ENCODE results near the gene NAT14.
"Not testable (repeated sequence)": the region's sequence is repeated elsewhere in the genome, so short reads cannot be mapped to it uniquely, and the experiment has no call there.

NAT14 gene

DNA sequence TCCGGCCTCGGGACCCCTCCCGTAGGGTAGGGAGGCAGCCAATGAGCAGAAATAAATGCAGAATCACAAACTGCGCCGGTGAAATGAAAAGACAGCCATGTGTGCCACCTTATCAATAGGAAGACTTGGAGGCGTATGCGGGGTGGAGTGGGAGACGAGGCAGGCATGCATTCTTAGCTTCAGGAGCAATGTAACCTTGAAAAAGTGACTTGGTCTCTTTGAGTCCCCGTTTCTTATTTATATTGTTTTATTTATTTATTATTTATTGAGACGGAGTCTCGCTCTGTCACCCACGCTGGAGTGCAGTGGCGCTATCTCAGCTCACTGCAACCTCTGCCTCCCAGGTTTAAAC lies 19.2 kb downstream of the NAT14 start:
- DNase-seq, result no peak

DNA sequence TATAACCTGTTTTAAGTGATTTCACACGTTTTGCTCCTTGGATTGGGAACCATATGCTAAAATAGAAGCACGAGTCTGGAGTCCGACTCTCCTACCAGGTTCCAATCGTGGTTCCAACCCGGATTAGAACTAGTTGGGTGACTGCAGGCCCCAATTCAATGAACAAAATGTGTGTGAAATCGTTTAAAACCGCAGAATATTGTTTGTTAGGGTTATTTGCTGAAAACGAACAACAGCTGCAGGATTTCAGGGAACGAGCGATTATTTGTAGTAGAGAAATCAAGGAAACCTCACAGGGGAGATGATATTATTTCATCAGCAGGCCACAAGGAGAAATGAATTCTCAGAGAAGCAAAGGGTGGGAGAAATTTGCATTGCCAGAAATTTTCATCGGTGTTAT lies 20.0 kb downstream of the NAT14 start:
- DNase-seq, result no peak

DNA sequence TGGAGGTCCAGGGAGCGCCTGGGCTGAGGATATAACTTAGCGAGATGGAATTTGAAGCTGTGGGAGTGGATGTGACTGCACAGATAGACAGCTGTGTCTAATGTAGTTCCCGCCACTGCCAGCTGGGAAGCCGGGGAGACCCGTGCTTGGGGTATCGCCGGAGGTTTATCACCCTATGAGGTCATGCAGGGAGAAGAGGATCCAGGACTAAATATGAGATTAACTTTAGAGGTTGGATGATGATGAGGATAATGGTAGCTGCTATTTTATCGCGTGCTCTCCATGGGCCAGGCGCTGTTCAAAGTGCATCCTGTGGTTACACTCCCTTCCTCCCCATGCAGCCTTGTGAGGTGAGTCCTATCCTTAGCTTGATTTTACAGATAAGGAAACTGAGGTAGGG lies 23.1 kb downstream of the NAT14 start:
- DNase-seq, result no peak

DNA sequence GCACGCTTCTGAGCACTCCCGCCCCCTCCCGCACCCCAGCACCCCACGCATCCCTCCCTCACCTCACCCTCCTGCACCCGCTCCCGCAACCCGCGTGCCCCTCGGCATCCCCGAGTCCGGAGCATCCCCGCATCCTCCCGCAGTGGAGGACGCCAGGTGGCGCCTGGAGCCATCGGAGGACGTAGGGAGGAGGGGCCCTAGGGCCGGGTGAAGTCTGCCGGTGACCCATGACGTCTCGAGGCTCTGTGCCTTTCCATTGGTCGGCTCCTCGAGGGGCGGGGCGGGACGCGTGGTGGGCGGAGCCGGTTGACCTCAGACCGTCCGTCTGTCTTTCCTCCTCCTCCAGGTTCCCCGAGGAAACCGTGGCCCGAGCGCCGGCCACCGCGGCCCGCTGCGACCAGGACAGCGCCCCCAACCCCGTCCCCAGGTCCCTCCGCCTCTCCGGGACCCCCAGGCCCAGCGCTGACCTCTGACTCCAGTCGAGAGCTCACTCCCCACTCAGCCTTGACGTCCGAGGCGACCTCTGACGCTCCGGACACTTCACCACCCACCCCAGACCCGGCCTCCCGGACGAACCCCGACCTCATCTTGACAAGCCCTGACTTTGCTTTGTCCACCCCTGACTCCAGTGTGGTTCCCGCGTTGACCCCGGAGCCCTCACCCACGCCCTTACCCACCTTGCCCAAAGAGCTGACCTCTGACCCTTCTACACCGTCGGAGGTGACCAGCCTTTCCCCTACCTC lies 32.1 kb downstream of the NAT14 start:
- peak; percentile 91 to 93 for DNase-seq

DNA sequence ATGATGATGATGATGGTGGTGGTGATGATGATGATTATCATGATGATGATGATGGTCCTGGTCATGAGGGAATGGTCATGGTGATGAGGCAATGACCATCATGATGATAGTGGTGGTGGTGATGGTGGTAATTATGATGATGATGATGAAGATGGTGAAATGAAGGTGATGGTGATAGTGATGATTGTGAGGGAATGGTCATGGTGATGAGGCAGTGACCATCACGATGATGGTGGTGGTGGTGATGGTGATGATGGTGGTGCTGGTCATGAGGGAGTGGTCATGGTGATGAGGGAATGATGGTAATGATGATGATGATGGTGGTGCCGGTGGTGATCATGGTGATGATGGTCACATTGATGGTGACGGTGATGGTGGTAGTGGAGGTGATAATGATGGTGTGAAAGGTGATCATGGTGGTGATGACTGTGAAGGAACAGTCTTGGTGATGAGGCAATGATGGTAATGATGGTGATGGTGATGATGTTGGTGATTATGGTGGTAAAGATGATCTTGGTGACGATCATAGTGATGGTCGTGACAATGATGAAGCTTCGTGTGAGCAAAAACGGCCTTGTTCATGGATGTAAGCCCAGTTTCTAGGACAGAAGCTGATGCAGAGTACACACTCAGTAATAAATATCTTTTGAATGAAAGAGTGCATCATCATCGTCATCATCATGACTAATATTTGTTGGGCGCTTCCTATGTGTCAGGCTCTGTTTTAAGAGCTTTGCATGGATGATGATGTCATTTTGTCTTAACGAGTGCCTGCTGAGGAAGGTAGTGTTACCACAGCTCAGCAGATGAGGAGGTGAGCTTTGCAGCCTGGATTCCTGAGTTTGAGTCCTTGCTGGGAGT lies 34.7 kb downstream of the NAT14 start:
- no peak for DNase-seq

DNA sequence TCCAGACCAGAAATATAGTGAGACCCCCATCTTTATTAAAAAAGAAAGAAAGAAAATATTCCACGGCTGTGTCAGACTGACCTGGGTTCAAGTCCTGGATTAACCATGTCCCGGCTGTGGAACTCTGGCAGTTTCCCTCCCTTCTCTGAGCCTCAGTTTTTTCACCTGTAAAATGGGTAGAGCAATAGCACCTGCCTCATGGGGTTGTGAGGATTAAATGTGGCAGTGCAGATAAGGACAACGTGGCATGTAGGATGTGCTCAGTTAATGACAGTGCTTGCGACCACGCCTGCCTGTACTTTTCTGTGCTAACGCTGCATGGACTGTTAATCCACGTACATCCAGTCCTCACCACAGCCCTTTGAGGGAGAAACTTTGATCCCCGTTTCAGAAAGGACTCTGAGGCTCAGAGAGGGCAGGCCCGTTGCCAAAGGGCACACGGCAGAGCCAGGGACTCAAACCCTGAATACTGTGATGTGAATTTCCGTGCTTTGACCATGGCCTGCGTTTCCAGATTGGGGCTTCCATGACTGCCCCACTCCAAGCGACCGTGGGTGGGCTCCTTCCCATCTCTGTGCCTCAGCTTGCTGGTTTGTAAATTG lies 35.8 kb downstream of the NAT14 start:
- no peak for DNase-seq

DNA sequence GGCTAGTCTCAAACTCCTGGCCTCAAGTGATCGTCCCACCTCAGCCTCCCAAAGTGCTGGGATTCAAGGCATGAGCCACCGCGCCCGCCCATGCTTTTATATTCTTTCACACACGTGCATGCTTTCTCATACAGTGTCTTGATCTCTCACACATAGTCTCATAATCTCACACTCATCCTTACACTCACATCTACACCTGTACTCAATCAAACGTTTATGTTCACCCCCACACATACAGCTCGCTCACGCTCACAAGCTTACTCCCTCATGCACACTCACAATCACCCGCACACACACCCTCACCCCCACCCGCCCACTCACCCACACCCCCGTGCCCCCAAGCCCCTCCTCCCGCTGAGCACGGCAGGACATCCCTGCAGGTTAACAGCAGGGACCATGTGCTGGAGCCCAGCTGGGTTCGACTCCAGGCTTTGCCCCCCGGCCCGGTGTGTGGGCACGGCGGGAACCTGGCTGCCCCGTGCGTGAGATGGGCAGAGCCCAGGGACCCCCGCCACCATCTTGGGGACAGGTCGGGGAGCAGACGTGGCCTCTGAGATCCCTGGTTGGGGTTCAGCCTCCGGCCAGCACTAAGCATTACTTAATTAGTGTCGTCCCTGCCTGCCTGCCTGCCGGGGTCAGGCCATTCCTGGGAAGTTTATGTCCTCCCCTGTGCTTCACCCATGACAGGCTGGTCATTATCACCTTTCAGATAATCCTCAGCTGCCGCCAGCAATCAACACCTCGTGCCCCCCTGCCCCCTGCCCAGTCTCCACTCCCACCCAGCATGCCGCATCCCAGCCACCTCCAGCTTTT lies 40.5 kb downstream of the NAT14 start:
- DNase-seq, result no peak

DNA sequence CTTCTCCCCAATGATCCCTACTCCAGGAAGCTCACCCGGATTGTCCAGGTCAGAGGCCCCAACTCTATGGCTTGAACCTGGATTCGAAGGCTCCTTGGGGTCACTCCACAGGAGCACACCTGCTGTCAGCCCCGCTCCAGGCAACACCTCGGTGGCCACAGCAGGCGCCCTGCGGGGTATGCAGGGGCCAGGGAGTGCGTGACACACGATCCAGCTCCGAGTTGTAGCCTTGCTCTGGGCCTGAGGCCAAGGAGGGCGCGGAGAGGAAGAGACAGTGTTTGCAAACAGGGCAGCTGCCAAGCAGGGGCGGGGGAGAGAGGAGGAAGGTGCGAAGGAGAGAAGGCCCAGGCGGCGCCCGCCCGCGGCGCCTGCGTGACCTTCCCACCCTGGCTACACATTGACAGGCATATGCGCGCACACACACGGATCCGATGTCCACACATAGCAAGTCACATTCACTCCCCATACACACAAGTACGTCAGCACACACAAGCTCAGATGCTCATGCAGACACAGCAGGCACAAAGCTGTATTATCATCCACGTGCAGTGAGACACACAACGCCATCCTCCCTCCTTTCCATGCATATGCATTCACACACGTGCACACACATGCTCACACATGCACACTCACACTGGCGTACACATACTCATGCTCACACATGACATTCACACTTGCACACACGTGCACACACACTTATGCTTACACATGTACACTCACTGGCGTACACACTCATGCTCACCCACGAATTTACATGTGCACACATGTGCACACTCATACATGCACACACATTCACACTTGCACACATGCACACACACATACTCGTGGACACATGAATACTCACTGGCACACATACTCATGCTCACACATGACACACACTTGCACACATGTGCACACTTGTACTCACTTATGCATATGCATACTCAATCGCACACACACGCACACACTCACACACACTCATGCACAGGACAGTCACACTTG lies 41.5 kb downstream of the NAT14 start:
- no peak for DNase-seq

DNA sequence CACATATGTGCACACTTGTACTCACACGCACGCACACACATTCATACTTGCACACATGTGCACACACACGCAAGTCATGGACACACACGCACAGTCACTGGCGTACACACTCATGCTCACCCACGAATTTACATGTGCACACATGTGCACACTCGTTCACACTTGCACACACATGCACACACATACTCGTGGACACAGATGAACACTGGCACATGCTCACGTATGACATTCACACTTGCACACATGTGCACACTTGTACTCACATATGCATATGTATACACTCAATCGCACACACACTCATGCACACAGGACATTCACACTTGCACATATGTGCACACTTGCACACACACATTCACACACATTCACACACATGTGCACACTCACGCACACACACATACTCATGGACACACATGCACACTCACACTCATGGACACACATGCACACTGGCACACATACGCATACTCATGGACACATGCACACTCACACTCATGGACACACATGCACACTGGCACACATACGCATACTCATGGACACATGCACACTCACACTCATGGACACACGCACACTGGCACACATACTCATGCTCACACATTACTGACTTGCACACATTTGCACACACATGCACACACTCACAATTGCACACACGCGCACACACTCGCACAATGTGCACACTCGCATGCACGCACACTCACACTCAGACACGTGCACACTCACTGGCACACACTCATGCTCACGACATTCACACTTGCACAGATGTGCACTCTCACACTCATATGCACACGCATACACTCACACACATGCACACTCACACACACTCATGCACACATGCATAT lies 42.4 kb downstream of the NAT14 start:
- no peak for DNase-seq

DNA sequence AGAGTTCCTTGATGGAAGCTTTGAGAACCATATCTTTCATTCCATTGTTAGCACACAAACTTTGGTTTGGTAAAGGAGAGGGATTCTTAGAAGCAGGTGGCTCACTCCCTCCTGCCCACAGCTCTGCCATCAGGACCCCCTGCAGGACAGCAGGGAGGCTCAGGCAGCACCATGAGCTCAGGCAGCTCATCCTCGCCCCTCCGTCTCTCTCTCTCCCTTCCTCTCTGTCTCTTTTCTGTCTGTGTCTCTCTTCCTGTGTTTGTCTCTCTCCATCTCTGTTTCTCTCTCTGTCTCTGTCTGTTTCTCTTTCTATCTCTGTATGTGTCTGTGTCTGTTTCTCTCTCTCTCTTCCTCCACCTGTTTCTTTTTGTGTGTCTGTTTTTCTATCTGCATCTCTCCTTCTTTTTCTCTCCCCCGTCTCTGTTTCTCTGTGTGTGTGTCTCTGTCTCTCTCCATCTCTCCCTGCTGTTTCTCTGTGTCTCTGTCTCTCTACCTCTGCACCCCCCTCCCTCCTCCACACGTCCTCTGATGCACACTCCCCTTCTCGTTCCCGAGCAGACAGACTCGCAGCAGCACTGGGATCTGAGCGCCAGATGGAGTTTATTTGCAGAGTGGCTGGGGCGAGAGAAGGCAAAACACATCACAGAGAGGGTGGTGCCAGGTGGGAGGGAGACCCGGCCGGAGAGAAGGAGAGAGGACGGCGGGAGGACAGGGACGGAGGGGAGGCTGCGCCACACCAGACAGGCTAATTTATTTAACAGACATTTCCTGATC lies 43.2 kb downstream of the NAT14 start:
- DNase-seq, result no peak

DNA sequence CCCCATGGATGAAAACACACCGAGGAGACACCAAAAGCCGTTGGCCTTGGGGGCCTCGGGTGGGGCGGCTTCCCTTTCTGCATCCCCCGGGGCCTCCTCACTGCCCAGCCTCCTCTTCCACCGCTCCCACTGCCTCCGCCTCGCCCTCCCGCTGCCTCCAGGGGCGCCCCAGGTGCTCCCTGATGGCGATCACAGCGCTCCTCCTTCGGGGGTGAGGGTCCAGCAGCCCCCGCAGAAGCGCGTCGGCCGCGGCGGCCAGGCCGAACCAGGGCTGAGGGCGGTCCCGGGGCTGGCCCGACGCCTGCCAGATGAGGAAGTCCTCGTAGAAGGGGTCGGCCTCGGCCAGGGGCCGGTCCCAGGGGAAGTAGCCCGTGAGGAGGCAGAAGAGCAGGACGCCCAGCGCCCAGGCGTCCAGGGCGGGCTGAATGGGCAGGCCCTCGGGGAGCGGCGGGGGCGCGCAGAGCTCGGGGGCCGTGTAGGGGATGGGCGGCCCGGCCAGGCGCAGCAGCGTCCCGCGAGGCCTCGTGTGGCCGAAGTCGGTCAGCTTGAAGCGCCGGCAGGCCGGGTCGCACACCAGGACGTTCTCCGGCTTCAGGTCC lies 44.7 kb downstream of the NAT14 start:
- DNase-seq, result no peak

DNA sequence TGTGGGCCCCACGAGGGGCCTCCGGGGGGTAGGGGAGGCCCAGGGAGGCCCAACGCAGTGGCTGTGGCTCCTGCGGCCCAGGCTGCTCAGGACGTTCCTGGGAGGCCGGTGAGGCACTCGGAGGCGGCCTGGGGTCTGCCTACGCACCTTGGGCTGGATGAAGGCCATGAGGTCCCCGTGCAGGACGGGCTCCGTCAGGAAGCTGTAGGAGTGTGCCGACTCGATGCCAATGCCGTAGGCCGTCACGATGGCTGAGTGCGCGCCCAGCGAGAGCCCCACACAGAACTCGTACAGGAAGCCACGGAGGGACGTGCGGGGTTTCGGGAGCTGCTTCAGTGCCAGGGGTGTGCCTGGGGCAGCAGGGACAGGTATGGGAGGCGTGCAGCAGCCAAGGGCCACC lies 46.0 kb downstream of the NAT14 start:
- DNase-seq, result no peak

DNA sequence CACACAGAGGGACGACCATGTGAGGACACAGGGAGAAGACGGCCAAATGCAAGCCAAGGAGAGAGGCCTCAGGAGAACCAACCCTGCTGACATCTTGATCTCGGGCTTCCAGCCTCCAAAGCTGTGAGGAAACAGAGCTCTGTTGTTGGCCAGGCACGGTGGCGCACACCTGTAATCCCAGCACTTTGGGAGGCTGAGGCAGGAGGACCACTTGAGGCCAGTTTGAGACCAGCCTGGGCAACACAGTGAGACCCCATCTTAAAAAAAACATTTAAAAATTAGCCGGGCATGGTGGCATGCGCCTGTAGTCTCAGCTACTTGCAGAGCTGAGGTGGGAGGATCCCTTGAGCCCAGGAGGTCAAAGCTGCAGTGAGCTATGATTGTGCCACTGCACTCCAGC lies 49.3 kb downstream of the NAT14 start:
- not testable (repeated sequence) for DNase-seq

DNA sequence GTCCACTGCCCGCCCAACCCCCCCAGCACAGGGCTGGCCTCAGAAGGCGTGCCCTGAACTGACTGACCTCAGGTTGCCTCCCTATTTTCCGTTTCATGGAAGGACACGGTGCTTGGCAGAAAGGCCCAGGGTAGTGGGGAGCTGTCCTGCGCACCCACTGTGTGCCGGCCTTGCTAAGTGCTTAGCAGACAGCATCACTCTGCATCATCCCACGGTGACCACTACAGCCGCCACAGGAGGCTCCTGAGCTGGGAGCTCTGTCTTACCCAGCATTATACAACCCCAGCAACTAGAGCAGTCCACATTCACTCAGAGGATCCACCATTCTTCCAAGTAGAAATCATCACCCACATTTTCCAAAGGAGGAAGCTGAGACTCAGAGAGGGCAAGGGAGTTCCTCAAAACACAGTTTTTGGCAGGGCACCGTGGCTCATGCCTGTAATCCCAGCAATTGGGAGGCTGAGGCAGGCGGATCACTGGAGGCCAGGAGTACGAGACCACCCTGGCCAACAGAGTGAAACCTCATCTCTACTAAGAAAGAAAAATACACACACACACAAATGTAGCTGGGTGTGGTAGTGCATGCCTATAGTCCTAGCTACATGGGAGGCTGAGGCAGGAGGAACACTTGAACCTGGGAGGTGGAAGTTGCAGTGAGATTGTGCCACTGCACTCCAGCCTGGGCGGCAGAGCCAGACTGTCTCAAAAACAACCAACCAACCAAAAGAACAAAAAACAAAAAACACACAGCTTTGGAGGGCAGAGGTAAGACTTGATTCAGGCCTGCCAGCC lies 50.4 kb downstream of the NAT14 start:
- DNase-seq, result no peak

DNA sequence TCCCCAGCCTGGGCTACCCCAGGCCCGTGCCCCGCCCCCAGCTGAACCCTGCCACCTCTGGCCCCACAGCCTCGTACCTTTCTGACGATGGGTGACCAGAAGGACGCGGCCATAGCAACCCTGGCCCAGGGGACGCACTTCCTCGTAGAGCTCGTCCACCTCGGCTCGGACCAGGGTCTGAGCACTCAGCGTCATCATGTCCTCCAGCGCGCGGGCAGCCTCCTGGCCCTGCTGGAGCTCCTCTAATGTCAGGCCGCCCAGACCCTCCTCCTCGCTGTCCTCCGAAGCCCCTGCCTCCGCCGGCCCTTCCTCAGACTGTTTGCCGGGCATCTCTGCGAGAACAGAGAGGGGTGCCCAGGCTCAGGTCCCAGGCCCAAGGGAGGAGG lies 51.0 kb downstream of the NAT14 start:
- no peak for DNase-seq

DNA sequence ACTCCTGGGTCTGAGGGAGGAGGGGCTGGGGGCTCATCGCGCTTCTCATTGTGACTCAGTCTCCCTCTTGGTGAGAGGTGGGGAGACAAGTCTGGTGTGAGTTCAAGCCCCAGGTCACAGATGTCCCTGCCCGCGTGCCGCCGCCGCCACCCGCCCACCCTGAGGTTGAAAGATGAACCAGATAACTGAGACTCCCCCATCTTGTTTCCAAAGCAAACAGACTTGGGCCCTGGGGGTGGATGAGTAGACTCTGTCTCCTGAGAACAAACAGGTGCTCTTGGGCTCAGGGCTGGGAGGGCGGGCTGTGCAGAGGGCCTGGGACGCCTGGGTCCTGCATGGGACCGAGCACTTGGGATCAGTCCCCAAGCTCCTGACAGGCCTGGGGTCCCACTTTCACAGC lies 51.4 kb downstream of the NAT14 start:
- DNase-seq, result no peak
